Kidney (tissue), 14 donors: ENCODE results near the gene ECHDC3. TPM values are rescaled to one million over a fixed set of nuclear protein-coding genes. Genes with fewer than 3 reads are reported as not detected.
"Not testable (repeated sequence)": the region's sequence is repeated elsewhere in the genome, so short reads cannot be mapped to it uniquely, and the experiment has no call there.

Source experiments
- DNase-seq, 5 donors: peaks; one replicate each; pipeline ENCODE4 v3.0.0-alpha.2; 2013 to 2020
- FAIRE-seq: peaks from 2 replicates; lab custom pipeline; 2012; peaks lifted over from hg19 to GRCh38; lab: Jason Lieb, UNC
- H3K27ac ChIP-seq, 2 donors: one replicate each; pipeline ENCODE4 v1.7.0; 2013; ENCODE audit warnings: low read depth in 2 of 2, low read length in 2 of 2, inconsistent platforms in 1 of 2
- H3K27me3 ChIP-seq: one replicate; pipeline ENCODE4 v1.7.1; 2013; ENCODE audit warnings: low read length, inconsistent platforms; ENCODE audit not compliant: control insufficient read depth, insufficient read depth
- H3K36me3 ChIP-seq, 3 donors: one replicate each; pipeline versions ENCODE4 v1.7.0 to v1.7.1; 2013; ENCODE audit warnings: low read length in 3 of 3, control low read depth in 1 of 3, inconsistent platforms in 1 of 3; ENCODE audit not compliant: insufficient read depth in 3 of 3, control insufficient read depth in 2 of 3
- H3K4me1 ChIP-seq, 3 donors: one replicate each; pipeline versions ENCODE4 v1.7.0 to v1.7.1; 2013; ENCODE audit warnings: low read length in 3 of 3, inconsistent platforms in 1 of 3, low read depth in 1 of 3; ENCODE audit not compliant: control insufficient read depth in 2 of 3, insufficient read depth in 2 of 3
- H3K4me3 ChIP-seq, 3 donors: one replicate each; pipeline versions ENCODE4 v1.7.0 to v1.8.1; 2013; ENCODE audit warnings: low read length in 3 of 3, control low read depth in 1 of 3, inconsistent platforms in 1 of 3
- H3K9ac ChIP-seq, 3 donors: one replicate each; pipeline versions ENCODE4 v1.7.0 to v1.7.1; 2013; ENCODE audit warnings: low read length in 3 of 3, control low read depth in 1 of 3, inconsistent platforms in 1 of 3
- H3K9me3 ChIP-seq, 3 donors: one replicate each; pipeline versions ENCODE4 v1.7.0 to v1.7.1; 2013; ENCODE audit warnings: low read length in 3 of 3, control low read depth in 1 of 3, inconsistent platforms in 1 of 3; ENCODE audit not compliant: control insufficient read depth in 2 of 3, insufficient read depth in 1 of 3
- intact Hi-C: fragments of 100-400 bp; cut with DNase I; formaldehyde crosslinking; loops from one replicate; pipeline ENCODE4 v1.11.1; 2022
- polyA plus RNA-seq: library from polyadenylated mRNA; stranded (reverse); fragments of 350-450 nt; fragmentation: Illumina TruSeq; extraction: RNeasy Lipid Tissue Mini Kit (QIAGEN cat#74804); gene quantifications from one replicate; pipeline ENCODE4 v1.2.3, GENCODE V29; 2014; ENCODE audit warnings: low read depth, low replicate concordance; ENCODE audit not compliant: insufficient read depth
- total RNA-seq: library from RNA; stranded (reverse); fragmentation: NEBNext Ultra II Directional; extraction: Animal tissue kit (Norgen Biotek cat#: 25700); gene quantifications from one replicate; pipeline ENCODE4 v1.2.1, GENCODE V29; 2021
- TF ChIP-seq, protein P1 (sequence below): IDR thresholded peaks from 3 replicates; pipeline ENCODE4 v1.5.1; 2012; ENCODE audit warnings: mild to moderate bottlenecking, moderate library complexity, borderline replicate concordance; ENCODE audit not compliant: insufficient read depth; ENCODE audit errors: extremely low read depth
- donor health status: control.
- donor health status: control.
- donor health status: control.
- donor health status: control.
- donor health status: control.
- donor health status: DM: yes; HTN: yes; CAD: no.
- donor health status: Normal renal cell carcinoma (clear cell type).

ECHDC3 gene
- total and polyA plus RNA-seq, 2 donors from 2014 or later = 32.4 to 132 TPM

DNA sequence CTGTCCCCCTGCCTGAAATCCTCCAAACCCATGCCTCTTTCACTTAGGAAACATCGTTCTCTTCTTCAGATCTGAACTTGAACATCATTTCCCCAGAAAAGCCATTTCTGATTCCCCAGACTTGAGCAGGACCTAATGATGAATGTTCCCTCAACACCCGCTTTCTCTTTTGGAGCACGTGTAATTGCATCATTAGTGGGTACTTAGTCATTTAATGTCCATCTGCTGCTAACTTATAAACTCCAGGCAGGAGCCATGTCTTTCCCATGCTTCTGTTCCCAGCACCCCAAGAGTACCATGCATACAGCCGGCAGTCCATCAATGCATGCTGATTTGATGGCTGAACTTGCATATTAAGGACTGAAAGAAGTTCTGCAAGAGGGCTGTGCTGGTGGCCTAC, 36.5 kb upstream of the ECHDC3 start:
- Histone ChIP-seq H3K4me3 (no peak overlapping the region), H3K27ac (no peak overlapping the region), H3K4me1 (peaks cover 0 to 3% (median 2%) of the 10 kb centered on the region in 3 donors), H3K36me3 (no peaks in the 10 kb centered on the region), H3K27me3 (no peaks in the 10 kb centered on the region), H3K9me3 (no peaks in the 10 kb centered on the region), H3K9ac (no peak overlapping the region)
- intact Hi-C loops = no loop called here
- FAIRE-seq (no peak), DNase-seq (no peak)
- TF ChIP-seq, protein P1, sequence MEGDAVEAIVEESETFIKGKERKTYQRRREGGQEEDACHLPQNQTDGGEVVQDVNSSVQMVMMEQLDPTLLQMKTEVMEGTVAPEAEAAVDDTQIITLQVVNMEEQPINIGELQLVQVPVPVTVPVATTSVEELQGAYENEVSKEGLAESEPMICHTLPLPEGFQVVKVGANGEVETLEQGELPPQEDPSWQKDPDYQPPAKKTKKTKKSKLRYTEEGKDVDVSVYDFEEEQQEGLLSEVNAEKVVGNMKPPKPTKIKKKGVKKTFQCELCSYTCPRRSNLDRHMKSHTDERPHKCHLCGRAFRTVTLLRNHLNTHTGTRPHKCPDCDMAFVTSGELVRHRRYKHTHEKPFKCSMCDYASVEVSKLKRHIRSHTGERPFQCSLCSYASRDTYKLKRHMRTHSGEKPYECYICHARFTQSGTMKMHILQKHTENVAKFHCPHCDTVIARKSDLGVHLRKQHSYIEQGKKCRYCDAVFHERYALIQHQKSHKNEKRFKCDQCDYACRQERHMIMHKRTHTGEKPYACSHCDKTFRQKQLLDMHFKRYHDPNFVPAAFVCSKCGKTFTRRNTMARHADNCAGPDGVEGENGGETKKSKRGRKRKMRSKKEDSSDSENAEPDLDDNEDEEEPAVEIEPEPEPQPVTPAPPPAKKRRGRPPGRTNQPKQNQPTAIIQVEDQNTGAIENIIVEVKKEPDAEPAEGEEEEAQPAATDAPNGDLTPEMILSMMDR = no peak

DNA sequence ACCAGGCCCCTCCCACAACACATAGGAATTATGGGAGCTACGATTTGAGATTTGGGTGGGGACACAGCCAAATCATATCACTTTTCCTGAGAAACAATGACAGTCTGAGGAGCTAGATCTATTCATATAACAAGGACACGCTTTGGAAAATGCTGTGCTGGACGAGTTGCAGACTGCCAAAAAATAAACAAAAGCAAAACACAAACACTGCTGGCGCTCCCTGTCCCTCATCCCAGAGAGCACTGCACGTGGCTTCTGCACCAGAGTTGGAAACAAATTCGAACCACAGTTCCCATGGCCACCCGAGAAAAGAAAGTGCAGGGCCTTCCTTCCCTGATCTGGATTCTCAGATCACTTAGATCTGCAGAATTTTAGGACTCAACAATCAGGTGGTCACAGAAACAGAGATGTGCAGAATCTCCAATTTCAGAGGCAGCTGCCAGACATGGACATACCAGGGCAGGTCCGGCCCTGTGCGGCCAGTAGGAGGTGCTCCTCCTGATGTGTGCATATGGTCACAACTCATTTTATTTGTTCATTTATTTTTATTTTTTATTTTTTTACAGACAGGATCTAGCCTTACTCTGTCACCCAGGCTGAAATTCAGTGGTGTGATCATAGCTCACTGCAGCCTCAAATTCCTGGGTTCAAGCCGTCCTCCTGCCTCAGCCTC, 35.2 kb upstream of the ECHDC3 start:
- Histone ChIP-seq H3K9me3 (no peaks in the 10 kb centered on the region), H3K36me3 (no peaks in the 10 kb centered on the region), H3K4me1 (peaks cover 0 to 3% (median 2%) of the 10 kb centered on the region in 3 donors), H3K27ac (no peak overlapping the region), H3K27me3 (no peaks in the 10 kb centered on the region), H3K9ac (no peak overlapping the region), H3K4me3 (no peak overlapping the region)
- intact Hi-C loops = no loop called here
- TF ChIP-seq, protein P1 = no peak
- FAIRE-seq (no peak), DNase-seq (no peak)

DNA sequence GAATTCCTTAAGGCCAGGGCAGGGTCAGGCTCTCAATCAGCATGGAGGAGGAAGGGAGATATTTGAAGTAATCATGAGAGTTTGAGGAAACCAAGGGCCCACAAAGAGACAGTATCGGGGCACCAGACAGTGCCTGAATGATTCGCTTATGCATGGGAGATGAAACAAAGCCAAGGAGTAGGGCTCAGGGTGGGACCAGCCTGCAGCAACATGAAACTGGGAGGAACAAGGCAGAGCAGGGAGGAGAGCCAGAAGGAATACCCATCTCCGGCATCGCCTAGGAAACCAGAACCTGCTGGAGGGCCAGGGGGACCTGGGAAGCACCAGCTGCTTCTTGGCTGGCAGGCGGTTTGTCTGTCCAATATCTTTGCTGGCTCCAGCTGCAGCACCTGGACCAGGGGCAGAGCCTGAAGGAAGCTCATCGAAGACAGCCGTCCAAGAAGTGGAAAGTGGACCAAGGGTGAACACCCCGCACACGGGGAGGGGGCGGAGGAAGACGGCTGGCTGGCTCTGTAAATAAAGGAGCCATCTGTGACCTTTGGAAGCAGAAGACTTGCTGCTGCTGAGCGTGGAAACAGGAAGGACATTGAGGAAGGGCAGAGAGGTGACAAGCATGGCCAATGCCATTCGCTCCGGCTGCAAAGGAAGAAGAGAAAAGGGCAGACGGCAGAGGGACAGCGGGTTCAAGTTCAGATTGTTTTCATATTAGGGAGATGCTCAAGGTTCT, 34.4 kb upstream of the ECHDC3 start:
- H3K27ac ChIP-seq = no peak overlapping the region
- no peaks in the 10 kb centered on the region for H3K9me3 ChIP-seq
- no peaks in the 10 kb centered on the region for H3K27me3 ChIP-seq
- H3K36me3 ChIP-seq = no peaks in the 10 kb centered on the region
- intact Hi-C loops = no loop called here
- H3K9ac ChIP-seq = no peak overlapping the region
- TF ChIP-seq, protein P1 = no peak
- H3K4me3 ChIP-seq = no peak overlapping the region
- H3K4me1 ChIP-seq = peaks cover 0 to 3% (median 2%) of the 10 kb centered on the region in 3 donors
- DNase-seq = no peak
- no peak for FAIRE-seq

DNA sequence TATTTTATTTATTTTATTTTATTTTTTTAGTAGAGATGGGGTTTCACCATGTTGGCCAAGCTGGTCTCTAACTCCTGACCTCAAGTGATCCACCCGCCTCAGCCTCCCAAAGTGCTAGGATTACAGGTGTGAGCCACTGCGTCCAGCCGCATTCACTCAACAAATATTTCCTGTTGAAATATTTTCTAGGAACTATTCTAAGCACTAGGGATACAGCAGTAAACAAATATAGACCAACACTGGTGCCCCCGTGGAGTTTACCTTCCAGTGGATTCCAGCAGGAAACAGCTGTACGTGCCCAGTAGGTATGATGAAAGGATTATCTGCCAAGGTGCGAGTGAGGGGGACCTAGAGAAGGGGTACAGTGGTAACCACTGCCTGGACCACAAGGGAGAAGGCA, 33.4 kb upstream of the ECHDC3 start:
- H3K36me3 ChIP-seq, H3K9me3 ChIP-seq, H3K27ac ChIP-seq, H3K9ac ChIP-seq, H3K4me1 ChIP-seq, intact Hi-C loops, H3K4me3 ChIP-seq, DNase-seq, H3K27me3 ChIP-seq, FAIRE-seq: not testable (repeated sequence)
